Naive thymus-derived CD8-positive, alpha-beta T cell (primary cell): Measurements from ENCODE around the gene CD164. TPM values are rescaled to one million over a fixed set of nuclear protein-coding genes. Genes with fewer than 3 reads are reported as not detected.
A peak's percentile ranks its signal among the peaks of the same experiment; 100 is the strongest.

Source experiments
- ATAC-seq, 2 donors: fragments of 150-1000 bp; cut with Tn5 transposase in 1 of 2; sonication (Bioruptor Pico), chemical (Tn5 transposase) in 1 of 2; 1 replicate in 1 of 2; 2 replicates in 1 of 2; pipeline ENCODE4 v1.10.0; 2021; ENCODE audit warnings: mild to moderate bottlenecking in 2 of 2, moderate library complexity in 2 of 2
- POLR2A ChIA-PET: fragments of 350-600 bp; sonication (Branson Sonifier 250); formaldehyde crosslinking; loops from one replicate; lab custom pipeline; 2021; ENCODE audit warnings: antibody characterized with exemption; lab: Charles Lee
- DNase-seq, 10 donors: peaks; one replicate each; pipeline versions ENCODE4 v3.0.0 to v3.0.0-alpha.2; 2020 to 2022
- H3K27ac Mint-ChIP-seq, 10 donors: one replicate each; pipeline ENCODE4 v1.8.0; 2020 to 2022; ENCODE audit warnings: mild to moderate bottlenecking in 10 of 10, mixed read lengths in 10 of 10, moderate library complexity in 4 of 10, inconsistent platforms in 1 of 10
- H3K27me3 Mint-ChIP-seq, 5 donors: one replicate each; pipeline ENCODE4 v1.8.0; 2021 to 2022; ENCODE audit warnings: mixed read lengths in 5 of 5
- H3K36me3 Mint-ChIP-seq, 3 donors: one replicate each; pipeline ENCODE4 v1.8.0; 2020 to 2022; ENCODE audit warnings: mixed read lengths in 3 of 3, mild to moderate bottlenecking in 2 of 3, inconsistent platforms in 1 of 3
- H3K4me1 Mint-ChIP-seq, 4 donors: one replicate each; pipeline ENCODE4 v1.8.0; 2021 to 2022; ENCODE audit warnings: mixed read lengths in 4 of 4
- H3K4me3 Mint-ChIP-seq, 10 donors: one replicate each; pipeline ENCODE4 v1.8.0; 2020 to 2022; ENCODE audit warnings: mild to moderate bottlenecking in 10 of 10, mixed read lengths in 10 of 10, moderate library complexity in 6 of 10, inconsistent platforms in 1 of 10
- H3K9me3 Mint-ChIP-seq, 9 donors: one replicate each; pipeline ENCODE4 v1.8.0; 2020 to 2022; ENCODE audit warnings: mixed read lengths in 9 of 9, mild to moderate bottlenecking in 3 of 9, inconsistent platforms in 1 of 9, moderate library complexity in 1 of 9
- polyA plus RNA-seq, 3 donors: library from polyadenylated mRNA; unstranded; fragments of 300-500 nt; fragmentation: Illumina TruSeq; gene quantifications; one replicate each; pipeline ENCODE4 v1.2.3, GENCODE V29; 2021
- total RNA-seq, 8 experiments: library from RNA in 2 of 8; stranded (reverse) in 2 of 8; gene quantifications; one replicate each; pipeline ENCODE4 v1.2.3 and lab custom pipeline; 2021 to 2026

CD164 gene
- total and polyA plus RNA-seq, 5 experiments from 2014 or later, result 159 to 209 (median 180) TPM

DNA sequence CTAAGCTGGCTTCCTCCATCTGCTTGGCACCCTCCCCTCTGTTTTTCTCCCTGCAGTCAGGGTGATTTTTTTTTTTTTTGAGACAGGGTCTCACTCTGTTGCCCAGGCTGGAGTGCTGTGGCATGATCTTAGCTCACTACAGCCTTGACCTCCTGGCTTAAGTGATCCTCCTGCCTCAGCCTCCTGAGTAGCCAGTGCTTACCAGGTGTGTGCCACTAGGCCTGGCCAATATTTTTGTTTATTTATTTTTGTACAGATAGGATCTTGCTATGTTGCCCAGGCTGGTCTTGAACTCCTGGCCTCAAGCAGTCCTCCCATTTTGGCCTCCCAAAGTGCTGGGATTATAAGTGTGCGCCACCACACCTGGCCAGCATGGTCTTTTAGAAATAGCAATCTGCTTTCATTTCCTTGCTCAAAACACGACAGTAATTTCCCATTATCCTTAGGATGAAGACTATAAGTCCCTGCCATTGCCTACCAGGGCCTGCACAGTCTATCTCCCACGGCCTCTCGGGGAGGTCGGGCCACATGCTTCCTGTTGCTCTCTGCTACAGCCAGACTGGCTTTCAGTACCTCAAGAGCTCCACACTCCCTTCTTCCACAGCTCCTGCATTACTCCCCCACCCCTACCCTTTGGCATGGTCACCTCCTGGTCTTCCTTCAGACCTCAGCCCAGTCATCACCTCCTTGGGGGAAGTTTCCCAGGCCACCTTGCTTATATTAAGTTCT, 11.1 kb upstream of the CD164 start:
- ATAC-seq, result no peak
- Mint-ChIP-seq H3K4me1 (peaks cover 7 to 20% (median 13%) of the 10 kb centered on the region in 4 donors), H3K36me3 (no peaks in the 10 kb centered on the region), H3K4me3 (no peak overlapping the region), H3K27me3 (no peaks in the 10 kb centered on the region), H3K27ac (no peak overlapping the region), H3K9me3 (no peaks in the 10 kb centered on the region)
- POLR2A ChIA-PET, result interaction anchor here (1.1 kb wide), 1 partner anchor 10 kb away, joined by 3 read pairs; no protein-coding TSS in a partner anchor
- no peak for DNase-seq

DNA sequence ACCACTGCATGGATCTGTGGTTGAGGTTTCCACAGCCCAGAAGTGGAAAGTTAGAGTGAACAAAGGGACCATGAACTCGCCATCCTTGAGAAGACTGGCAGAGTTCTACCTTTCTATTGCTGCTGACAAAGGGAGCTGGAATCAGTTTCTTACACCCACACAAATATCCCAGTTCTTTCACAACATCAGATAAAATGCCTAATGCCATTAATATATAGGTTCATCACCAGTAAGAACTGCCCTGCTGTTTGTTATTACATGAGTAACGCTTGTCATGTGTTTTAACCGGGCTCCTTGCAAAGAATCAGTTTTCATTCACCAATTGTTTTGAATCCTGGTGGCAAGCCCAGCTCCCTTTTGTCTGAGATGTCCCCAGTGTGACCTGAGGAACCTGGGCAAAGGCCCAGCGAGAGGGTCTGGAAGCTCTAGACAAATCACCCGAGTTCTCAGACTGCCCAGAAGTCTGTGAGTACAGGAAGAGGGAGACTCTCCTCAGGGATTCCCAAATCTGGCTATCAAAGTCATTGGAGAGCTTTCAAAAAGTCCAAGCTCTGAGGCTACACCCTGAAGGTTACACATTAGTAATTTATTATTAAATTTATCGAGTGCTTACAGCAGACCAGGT, 7.5 kb upstream of the CD164 start:
- POLR2A ChIA-PET, result no interaction called here
- Mint-ChIP-seq H3K27me3 (no peaks in the 10 kb centered on the region), H3K36me3 (no peaks in the 10 kb centered on the region), H3K27ac (no peak overlapping the region), H3K4me3 (no peak overlapping the region), H3K9me3 (no peaks in the 10 kb centered on the region), H3K4me1 (peaks cover 7 to 29% (median 17%) of the 10 kb centered on the region in 4 donors)
- no peak for ATAC-seq
- DNase-seq, result no peak

DNA sequence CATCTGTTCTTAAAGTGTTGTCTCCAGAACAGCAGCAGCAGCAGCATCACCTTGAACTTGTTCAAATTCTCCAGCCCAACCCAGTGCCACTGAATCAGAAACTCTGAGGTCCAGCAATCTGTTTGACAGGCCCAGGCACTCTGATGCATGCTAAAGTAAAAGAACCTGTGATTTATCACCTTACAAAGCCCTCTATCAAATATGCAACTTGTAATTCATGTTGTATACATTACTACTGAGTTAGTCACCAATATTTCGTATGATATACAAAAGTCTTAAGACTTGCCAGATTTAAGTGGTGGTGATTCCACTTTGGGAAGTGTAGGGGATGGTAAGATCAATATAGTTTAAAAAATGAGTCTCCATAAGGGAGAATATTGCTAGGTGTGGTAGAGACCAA, 6.0 kb upstream of the CD164 start:
- Mint-ChIP-seq H3K27ac (no peak overlapping the region), H3K36me3 (no peaks in the 10 kb centered on the region), H3K4me3 (no peak overlapping the region), H3K27me3 (no peaks in the 10 kb centered on the region), H3K4me1 (peaks cover 7 to 40% (median 22%) of the 10 kb centered on the region in 4 donors), H3K9me3 (no peaks in the 10 kb centered on the region)
- no peak for DNase-seq
- ATAC-seq, result no peak
- POLR2A ChIA-PET, result interaction anchor here (0.9 kb wide), 1 partner anchor 651 kb away, joined by 4 read pairs; no protein-coding TSS in a partner anchor

DNA sequence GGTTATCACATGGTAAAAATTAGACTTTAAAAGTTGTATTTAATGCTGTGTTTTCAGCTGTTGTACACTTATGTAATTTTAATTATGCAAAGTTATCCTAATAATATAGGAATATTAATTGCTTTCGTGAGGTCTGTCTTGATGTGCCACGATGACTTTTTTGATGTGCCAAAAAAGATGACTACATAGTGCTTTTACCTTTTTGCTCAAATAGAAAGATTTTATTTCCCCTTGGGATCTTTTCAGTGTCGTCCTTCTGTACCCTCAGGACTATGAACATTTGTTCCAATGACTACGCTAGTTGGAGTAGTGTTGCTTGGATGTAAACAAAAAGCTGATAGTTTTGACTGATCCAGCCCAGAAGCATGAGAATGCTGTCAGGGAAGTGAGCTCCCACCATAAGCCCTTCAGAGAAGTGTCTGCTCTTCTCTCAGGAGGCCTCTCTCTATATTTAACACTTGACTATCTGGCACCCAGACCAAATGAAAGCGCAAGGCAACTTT, 1.2 kb upstream of the CD164 start:
- DNase-seq (no peak), ATAC-seq (no peak)
- Mint-ChIP-seq H3K36me3 (peaks cover 0 to 10% (median 0%) of the 10 kb centered on the region in 3 donors), H3K4me3 (peak overlapping the region; percentile 94 to 99 (median 98)), H3K27me3 (no peaks in the 10 kb centered on the region), H3K9me3 (no peaks in the 10 kb centered on the region), H3K27ac (peak overlapping the region; percentile 94 to 100 (median 99)), H3K4me1 (peaks cover 12 to 50% (median 38%) of the 10 kb centered on the region in 4 donors)
- POLR2A ChIA-PET, result interaction anchor here (0.6 to 4.6 kb wide), 25 partner anchors 9 to 1431 kb away, joined by 3 to 68 read pairs (median 5); partner anchors contain the start of genes AK9, CDK19, CEP57L1 and FIG4

DNA sequence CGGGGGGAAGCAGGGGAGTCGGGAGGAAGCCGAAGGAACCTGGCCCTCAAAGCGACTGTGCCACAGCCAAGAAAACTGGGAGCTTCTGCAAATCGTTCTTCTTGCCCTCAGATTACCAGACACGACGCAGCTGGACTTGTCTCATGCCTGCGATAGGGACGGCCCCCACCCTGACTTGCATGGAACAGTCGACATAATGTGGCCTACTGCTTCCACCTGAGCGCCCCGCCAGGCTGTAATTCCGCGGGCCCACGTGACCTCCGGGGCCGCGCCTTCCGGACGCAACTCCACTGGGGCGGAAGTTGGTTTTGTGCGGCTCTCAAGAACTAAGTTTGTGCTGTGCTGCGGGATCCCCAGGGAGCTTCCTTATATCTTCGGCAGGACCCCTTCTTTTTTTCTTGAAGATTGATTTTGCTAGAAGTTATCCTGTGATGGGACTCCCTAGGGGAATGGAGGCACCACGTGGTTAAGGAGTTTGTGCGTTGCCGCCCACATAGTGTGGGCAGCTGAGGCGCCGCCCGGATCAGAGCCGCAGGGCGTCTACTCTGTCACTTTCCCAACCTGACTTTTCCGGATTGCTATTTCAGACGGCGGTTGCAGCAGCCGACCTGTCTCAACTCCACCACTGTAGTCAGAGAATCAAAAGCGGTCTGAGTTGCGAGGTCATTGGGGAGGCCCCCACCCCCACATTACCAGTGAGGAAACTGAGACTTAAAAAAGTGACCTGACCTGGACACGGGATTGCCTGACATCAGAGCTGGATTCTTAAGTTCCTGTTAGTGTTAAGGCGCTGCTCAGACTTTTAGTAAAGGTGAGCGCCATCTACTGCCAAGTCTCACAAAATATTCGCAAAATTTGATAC, 540 bp upstream of the CD164 start:
- Mint-ChIP-seq H3K27me3 (no peaks in the 10 kb centered on the region), H3K4me1 (peaks cover 18 to 56% (median 45%) of the 10 kb centered on the region in 4 donors), H3K9me3 (no peaks in the 10 kb centered on the region)

DNA sequence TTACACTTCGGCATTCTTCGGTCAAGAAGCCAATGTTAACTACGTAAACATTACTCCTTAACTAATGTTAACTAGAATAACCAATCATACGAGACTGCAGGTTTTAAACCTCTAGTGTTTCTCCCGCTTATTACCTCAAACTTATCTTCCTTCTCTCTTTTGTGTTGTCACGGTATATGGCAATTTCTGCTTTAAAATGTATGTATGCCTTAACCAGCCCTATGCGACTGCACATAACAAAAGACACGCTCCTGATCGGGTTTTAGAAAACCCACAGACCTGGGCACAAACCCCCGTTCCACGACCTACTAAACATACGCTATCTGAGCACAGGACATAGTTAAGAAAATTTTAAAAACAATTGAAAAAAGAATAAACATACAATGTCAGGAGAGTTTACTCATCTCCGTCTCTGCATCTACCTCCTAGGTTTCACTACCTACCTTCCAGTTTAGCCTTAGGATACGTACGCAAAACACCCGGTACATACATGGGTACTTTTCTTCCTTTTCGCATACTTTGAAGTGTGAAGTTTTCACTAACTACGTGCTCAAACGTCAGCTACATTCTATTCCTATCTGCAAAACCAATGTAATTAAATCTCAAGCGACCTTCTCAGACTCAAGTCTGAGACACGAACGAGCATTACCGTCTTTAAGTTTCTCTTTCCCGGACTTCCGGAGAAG, 1.1 kb downstream of the CD164 start:
- H3K27me3 Mint-ChIP-seq, result no peaks in the 10 kb centered on the region
- H3K4me1 Mint-ChIP-seq, result peaks cover 22 to 70% (median 57%) of the 10 kb centered on the region in 4 donors
- ATAC-seq (peak; percentile 7 to 26), DNase-seq (no peak)
- peak overlapping the region; percentile 89 to 98 (median 96) for H3K4me3 Mint-ChIP-seq
- peaks cover 3 to 33% (median 14%) of the 10 kb centered on the region in 3 donors for H3K36me3 Mint-ChIP-seq
- peak overlapping the region; percentile 88 to 97 (median 95) for H3K27ac Mint-ChIP-seq
- H3K9me3 Mint-ChIP-seq, result no peaks in the 10 kb centered on the region
- POLR2A ChIA-PET, result interaction anchor here (0.8 to 4.6 kb wide), 11 partner anchors 10 to 799 kb away, joined by 3 to 68 read pairs (median 13); partner anchors contain the start of genes CDC40, CEP57L1, MICAL1 and PPIL6

More for the DNA sequence above, 540 bp upstream of the CD164 start:
- peak overlapping the region; percentile 94 to 100 (median 99) for H3K27ac Mint-ChIP-seq
- peak overlapping the region; percentile 94 to 99 (median 98) for H3K4me3 Mint-ChIP-seq
- POLR2A ChIA-PET, result interaction anchor here (0.6 to 4.6 kb wide), 41 partner anchors 9 to 1492 kb away, joined by 3 to 68 read pairs (median 4); partner anchors contain the start of genes AK9, AMD1, CDC40 and CDK19
- ATAC-seq (peak; percentile 72 to 73), DNase-seq (peak; percentile 84 to 98 (median 92))
- H3K36me3 Mint-ChIP-seq, result peaks cover 0 to 17% (median 3%) of the 10 kb centered on the region in 3 donors

DNA sequence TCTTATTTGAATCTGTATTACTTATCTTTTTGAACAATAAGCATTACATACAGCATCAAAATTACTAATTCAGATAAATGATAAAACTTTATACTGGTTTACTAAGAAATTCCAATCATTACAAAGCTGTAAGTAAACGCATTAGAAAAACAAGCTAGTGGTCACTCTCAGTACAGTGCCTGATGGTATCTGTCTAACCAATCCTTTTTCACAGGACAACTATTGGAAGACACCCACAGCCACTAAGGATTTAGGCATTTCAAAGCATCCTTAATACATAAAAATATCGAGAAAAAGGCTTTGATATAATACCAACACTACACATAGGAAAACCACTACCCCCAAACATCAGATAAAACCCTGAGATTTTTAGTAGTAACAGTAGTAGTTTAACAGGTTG, 2.6 kb downstream of the CD164 start:
- H3K27me3 Mint-ChIP-seq, result no peaks in the 10 kb centered on the region
- peak overlapping the region; percentile 78 to 98 (median 96) for H3K4me3 Mint-ChIP-seq
- POLR2A ChIA-PET, result interaction anchor here (1.2 kb wide), 2 partner anchors 103 to 174 kb away, joined by 3 to 4 read pairs; no protein-coding TSS in a partner anchor

DNA sequence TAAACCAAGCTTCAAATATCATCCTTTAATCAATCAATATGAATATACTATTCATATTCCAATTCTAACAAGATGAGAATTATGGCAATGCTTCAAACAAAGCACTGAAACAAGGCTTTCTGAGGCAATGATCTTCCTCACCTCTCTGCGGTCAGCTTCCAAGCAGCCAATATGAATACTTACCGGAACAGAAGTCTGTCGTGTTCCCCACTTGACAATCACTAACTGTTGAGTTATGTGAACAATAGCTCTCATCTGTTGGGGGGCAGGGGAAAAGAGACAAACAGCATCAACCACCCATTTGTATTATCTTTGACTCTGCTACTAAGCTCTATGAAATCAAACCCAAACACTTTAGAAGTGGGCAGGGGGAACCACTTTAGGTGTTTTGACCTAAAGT, 4.5 kb downstream of the CD164 start:
- Mint-ChIP-seq H3K27ac (peak overlapping the region in 6 of 10 donors; percentile 5 to 95 (median 48)), H3K4me3 (peak overlapping the region in 9 of 10 donors; percentile 1 to 94 (median 51)), H3K4me1 (peaks cover 38 to 76% (median 71%) of the 10 kb centered on the region in 4 donors), H3K27me3 (no peaks in the 10 kb centered on the region), H3K9me3 (no peaks in the 10 kb centered on the region), H3K36me3 (peaks cover 12 to 66% (median 26%) of the 10 kb centered on the region in 3 donors)
- POLR2A ChIA-PET, result interaction anchor here (0.7 to 1.5 kb wide), 2 partner anchors 10 to 17 kb away, joined by 3 to 4 read pairs; no protein-coding TSS in a partner anchor
- DNase-seq (no peak), ATAC-seq (no peak)

More for the DNA sequence above, 2.6 kb downstream of the CD164 start:
- ATAC-seq (no peak), DNase-seq (no peak)
- H3K27ac Mint-ChIP-seq, result peak overlapping the region; percentile 1 to 97 (median 62)
- H3K4me1 Mint-ChIP-seq, result peaks cover 25 to 73% (median 62%) of the 10 kb centered on the region in 4 donors
- no peaks in the 10 kb centered on the region for H3K9me3 Mint-ChIP-seq
- H3K36me3 Mint-ChIP-seq, result peaks cover 8 to 48% (median 17%) of the 10 kb centered on the region in 3 donors

DNA sequence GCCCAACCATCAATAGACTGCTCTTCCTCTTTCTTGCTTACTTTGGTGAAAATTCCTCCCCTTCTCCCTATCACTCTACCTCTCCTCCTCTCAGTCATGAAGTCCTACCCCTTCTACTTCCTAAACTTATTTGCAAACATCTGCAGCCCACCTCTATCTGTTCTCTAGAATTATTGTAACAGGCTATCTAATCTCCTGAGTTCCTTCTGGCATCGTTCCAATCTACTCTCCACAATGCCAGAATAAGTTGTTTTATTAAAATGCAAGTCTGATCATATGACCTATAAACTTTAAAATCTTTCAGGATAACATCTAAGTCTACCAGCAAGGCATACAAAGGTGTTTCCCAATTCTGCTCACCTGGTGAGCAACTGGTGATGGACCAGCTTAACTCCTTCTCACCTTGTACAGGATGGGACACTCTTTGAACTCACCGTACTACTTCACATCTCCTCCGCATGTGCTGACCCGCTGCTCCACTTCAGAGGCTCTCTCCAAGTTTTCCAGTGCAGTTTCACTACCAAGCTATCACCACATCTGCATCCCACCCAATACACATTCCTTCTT, 7.9 kb downstream of the CD164 start:
- ATAC-seq (no peak), DNase-seq (no peak)
- POLR2A ChIA-PET, result interaction anchor here (0.5 to 0.6 kb wide), 2 partner anchors 9 to 1277 kb away, joined by 3 read pairs; no protein-coding TSS in a partner anchor
- Mint-ChIP-seq H3K4me1 (peaks cover 39 to 90% (median 73%) of the 10 kb centered on the region in 4 donors), H3K9me3 (no peaks in the 10 kb centered on the region), H3K36me3 (peaks cover 12 to 97% (median 34%) of the 10 kb centered on the region in 3 donors), H3K27ac (peak overlapping the region in 8 of 10 donors; percentile 7 to 75 (median 64)), H3K27me3 (no peaks in the 10 kb centered on the region), H3K4me3 (peak overlapping the region in 7 of 10 donors; percentile 3 to 50 (median 29))

DNA sequence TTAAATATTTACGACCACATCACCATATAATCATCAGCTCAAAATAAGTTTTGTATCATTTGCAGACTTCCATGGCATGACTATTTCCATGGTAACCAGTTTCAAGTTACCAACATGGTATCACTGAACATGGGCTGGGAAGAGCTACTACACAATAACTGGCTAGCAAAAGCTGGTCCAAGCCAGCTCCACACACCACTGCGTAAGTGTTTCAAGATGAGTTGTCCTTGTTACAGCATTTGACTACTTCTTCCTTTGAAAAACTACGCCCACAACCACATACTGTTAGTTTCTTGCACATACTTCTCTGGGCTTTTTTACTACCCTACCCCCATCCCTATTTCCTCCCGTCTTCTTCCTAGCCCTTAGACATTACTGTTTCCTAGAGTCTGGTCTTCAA, 8.5 kb downstream of the CD164 start:
- POLR2A ChIA-PET, result interaction anchor here (0.5 to 0.8 kb wide), 2 partner anchors 9 to 1276 kb away, joined by 3 to 4 read pairs; no protein-coding TSS in a partner anchor
- peak in 1 of 2 donors; percentile 42 for ATAC-seq
- H3K36me3 Mint-ChIP-seq, result peaks cover 12 to 95% (median 34%) of the 10 kb centered on the region in 3 donors
- H3K4me3 Mint-ChIP-seq, result peak overlapping the region in 7 of 10 donors; percentile 13 to 50 (median 35)
- DNase-seq, result no peak
- H3K4me1 Mint-ChIP-seq, result peaks cover 33 to 83% (median 67%) of the 10 kb centered on the region in 4 donors
- H3K9me3 Mint-ChIP-seq, result no peaks in the 10 kb centered on the region
- H3K27me3 Mint-ChIP-seq, result no peaks in the 10 kb centered on the region
- peak overlapping the region in 7 of 10 donors; percentile 7 to 75 (median 21) for H3K27ac Mint-ChIP-seq
